ENCODE data around the gene EYA4.

DNA sequence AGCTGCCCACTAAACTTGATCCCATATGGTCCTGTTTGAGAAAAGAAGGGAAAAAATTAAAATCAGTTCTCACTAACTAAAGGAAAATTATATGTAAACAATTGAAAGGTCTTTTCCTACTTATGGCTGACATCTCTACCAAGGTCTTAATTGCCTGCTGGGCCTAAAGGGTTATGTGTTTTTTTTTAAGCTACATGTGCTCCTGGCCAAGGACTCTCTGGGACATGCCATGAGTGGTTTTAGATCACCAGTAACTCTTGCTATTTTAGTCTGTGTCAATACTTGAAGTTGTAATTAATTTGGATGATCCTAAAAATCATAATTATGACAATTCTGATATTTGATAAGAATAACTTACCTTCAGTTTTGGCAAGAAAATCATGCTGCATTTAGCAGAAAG is 35.9 kb upstream of the EYA4 start:
- TF ChIP-seq, protein P1, sequence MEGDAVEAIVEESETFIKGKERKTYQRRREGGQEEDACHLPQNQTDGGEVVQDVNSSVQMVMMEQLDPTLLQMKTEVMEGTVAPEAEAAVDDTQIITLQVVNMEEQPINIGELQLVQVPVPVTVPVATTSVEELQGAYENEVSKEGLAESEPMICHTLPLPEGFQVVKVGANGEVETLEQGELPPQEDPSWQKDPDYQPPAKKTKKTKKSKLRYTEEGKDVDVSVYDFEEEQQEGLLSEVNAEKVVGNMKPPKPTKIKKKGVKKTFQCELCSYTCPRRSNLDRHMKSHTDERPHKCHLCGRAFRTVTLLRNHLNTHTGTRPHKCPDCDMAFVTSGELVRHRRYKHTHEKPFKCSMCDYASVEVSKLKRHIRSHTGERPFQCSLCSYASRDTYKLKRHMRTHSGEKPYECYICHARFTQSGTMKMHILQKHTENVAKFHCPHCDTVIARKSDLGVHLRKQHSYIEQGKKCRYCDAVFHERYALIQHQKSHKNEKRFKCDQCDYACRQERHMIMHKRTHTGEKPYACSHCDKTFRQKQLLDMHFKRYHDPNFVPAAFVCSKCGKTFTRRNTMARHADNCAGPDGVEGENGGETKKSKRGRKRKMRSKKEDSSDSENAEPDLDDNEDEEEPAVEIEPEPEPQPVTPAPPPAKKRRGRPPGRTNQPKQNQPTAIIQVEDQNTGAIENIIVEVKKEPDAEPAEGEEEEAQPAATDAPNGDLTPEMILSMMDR (IDR thresholded peaks at IDR 0.05): no peak
- TF ChIP-seq POLR2A (IDR thresholded peaks at IDR 0.05) (no peak), POLR2AphosphoS5 (IDR thresholded peaks at IDR 0.05) (no peak)

Measured in breast epithelium (tissue), 3 donors.